HG03457 (cell line): Measurements from ENCODE around the gene TNXB.

Experiments used
- ATAC-seq: cut with Tn5 transposase; IDR thresholded peaks from one replicate; pipeline ENCODE4 v1.9.1; 2021; ENCODE audit warnings: moderate number of reproducible peaks; ENCODE audit not compliant: unreplicated experiment

The TNXB gene, protein sequence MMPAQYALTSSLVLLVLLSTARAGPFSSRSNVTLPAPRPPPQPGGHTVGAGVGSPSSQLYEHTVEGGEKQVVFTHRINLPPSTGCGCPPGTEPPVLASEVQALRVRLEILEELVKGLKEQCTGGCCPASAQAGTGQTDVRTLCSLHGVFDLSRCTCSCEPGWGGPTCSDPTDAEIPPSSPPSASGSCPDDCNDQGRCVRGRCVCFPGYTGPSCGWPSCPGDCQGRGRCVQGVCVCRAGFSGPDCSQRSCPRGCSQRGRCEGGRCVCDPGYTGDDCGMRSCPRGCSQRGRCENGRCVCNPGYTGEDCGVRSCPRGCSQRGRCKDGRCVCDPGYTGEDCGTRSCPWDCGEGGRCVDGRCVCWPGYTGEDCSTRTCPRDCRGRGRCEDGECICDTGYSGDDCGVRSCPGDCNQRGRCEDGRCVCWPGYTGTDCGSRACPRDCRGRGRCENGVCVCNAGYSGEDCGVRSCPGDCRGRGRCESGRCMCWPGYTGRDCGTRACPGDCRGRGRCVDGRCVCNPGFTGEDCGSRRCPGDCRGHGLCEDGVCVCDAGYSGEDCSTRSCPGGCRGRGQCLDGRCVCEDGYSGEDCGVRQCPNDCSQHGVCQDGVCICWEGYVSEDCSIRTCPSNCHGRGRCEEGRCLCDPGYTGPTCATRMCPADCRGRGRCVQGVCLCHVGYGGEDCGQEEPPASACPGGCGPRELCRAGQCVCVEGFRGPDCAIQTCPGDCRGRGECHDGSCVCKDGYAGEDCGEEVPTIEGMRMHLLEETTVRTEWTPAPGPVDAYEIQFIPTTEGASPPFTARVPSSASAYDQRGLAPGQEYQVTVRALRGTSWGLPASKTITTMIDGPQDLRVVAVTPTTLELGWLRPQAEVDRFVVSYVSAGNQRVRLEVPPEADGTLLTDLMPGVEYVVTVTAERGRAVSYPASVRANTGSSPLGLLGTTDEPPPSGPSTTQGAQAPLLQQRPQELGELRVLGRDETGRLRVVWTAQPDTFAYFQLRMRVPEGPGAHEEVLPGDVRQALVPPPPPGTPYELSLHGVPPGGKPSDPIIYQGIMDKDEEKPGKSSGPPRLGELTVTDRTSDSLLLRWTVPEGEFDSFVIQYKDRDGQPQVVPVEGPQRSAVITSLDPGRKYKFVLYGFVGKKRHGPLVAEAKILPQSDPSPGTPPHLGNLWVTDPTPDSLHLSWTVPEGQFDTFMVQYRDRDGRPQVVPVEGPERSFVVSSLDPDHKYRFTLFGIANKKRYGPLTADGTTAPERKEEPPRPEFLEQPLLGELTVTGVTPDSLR (N-terminal part only)

DNA sequence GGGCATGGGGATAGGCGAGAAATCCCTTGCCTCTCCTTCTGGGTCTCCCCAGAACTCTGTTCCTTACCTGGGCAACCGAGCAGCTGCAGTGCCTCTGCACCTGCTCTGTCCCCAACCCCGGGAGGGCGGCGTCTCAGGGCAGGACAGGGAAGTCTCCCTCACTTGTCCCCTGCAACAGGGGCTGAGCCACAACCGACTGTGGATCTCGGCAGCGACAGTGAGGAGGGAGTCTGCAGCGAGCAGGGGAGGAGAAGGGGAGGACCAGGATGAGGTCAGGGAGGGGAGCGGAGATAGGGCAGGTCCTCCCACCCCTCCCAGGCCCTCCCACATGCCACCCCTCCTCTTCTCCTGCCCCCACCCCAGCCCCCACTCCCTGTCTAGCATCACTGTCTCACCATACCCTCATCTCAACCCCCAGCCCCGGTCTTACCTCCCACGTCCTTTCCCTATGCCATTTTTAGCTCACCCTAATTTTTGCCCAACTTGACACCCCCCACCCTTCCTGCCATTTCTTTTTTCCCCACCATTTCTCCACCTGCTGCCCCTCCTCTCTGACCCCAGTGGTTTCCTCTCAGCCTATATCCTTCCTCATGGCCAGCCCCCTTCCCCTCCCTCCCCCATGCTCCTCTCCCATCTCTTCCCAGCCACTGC, at the start of gene TNXB:
TNXB (minus strand) TSS at position 225 of the 651 bp plus-strand sequence. CDS start 11,140 bp downstream, outside the sequence.
- ATAC-seq = no peak

DNA sequence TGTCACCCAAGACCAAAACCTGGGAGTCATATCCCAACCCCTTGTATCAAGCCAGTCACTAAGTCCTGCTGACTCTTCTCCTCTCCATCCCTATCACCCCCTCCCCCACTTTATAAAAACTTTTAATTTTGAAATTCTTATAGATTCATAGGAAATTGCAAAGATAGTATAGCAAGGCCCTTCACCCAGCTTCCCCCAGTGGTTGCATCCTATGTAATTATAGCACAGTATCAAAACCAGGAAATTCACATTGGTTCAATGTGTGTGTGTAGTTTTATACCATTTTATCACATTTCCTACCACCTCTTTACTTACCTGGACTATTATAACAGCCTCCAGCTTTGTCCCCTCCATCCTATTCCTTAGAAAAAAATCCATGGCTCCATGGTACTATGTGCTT, 48.9 kb upstream of the TNXB start:
- ATAC-seq = no peak

DNA sequence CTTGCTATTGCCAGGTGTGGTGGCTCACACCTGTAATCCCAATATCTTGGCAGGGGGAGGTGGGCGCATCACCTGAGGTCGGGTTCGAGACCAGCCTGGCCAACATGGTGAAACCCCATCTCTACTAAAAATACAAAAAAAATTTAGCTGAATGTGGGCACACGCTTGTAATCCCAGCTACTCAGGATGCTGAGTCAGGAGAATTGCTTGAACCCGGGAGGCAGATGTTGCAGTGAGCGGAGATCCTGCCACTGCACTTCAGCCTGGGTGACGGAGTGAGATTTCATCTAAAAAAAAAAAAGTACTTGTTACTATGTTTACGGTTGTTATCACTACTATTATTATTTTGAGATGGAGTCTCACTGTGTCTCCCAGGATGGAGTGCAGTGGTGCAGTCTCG, 47.8 kb upstream of the TNXB start:
- ATAC-seq = no peak

DNA sequence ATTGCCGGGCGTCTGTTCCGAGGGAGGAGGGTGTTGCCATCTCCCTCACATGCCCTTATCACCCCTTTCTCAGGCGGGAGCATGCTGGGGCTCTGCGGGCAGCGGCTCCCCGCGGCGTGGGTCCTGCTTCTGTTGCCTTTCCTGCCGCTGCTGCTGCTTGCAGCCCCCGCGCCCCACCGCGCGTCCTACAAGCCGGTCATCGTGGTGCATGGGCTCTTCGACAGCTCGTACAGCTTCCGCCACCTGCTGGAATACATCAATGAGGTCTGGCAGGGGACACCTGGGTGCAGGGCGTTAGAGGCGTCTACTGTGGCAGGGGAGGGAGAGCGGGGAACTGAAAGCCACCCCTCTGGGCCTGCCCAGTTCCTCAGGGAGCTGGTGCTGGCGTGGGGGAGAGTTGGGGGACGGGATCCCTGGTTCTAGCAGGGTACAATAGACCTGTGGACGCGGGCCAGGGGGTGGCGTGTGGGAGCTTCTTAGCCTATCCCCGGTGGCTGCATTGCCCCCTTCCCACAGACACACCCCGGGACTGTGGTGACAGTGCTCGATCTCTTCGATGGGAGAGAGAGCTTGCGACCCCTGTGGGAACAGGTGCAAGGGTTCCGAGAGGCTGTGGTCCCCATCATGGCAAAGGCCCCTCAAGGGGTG, 45.5 kb upstream of the TNXB start:
- ATAC-seq = no peak

DNA sequence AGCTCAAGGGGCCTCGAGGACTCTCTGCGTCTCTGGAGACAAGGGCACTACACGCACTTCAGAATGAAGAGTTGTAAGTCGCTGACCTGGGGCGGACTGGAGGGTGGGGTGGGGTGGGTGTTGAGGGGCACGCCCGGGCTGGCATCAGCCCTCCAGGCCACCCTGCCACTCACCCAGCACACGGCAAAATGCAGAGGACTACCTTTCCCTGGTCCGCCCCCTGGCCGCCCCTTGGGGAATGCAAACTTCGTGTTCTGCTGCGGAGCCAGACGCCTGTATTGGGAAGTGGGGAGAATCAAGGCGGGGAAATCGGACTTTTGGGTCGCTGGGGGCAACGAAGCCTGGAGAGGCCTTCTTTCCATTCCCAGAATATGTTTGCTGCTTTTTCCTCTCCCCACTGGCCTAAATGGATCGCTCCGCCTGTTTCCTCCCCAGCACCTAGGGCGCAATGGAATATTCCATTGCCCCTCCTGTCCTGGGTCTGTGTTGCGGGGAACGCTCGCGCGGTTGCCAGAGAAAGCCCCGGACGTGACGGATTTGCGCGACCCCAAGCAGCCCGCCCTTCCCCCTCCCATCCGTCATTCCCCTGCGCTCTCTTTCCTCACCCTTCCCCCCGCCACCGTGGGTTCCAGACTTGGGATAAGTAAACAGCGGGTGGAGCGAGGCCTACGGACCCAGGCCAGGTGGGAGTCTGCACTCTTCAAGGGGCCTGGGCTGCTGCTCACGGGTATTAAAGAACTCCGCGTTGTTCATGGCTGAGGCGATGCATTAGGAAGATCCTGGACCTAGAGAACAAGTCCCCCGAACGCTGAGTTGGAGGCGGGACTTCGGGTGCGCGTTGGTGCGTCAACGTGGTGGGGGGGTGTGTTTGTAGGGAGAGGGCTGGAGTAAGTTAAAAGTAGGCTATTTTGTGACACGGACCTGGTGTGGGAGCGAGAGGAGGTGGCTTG, 44.7 kb upstream of the TNXB start, which contains the start of gene PPT2:
PPT2 (plus strand) TSS at position 578 of the 950 bp plus-strand sequence. CDS start 454 bp downstream, outside the sequence.
- ATAC-seq = no peak

DNA sequence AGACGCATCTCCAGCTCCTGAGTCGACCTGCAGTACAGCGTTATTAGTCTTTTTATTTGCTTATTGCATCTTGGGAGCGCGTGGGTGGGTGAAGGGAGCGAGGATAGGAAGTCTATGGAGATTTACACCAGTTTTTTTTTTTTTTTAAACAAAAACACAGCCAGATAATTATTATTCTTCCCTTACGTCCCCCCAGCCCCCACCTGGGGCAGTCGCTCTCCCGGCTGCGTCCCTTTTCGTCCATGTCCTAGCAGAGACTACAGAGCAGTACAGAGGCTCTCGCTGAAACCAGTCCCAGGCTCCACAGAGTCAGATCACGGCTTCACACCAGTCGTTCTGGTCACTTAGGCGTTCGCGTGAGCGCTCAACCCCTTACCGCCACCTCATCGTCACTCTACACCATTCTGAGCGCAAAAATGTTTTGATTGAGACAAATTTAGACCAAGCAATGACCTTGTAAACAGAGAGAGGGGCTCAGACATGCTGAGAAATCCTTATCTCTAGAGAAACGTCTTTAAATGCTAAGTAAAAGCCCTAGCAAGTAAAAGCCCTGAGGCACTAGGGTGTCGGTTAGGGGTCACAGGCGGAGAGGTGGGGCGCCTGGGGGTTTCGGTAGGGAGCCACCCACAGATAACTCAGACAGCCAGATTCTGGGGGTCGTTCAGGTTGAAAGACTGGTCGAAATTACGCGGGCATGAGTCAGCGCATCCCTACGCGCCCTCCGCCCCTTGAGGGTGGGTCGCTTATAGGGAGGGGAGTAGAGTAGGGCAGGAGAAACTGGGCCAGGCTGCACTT, 43.8 kb upstream of the TNXB start:
- no peak for ATAC-seq

DNA sequence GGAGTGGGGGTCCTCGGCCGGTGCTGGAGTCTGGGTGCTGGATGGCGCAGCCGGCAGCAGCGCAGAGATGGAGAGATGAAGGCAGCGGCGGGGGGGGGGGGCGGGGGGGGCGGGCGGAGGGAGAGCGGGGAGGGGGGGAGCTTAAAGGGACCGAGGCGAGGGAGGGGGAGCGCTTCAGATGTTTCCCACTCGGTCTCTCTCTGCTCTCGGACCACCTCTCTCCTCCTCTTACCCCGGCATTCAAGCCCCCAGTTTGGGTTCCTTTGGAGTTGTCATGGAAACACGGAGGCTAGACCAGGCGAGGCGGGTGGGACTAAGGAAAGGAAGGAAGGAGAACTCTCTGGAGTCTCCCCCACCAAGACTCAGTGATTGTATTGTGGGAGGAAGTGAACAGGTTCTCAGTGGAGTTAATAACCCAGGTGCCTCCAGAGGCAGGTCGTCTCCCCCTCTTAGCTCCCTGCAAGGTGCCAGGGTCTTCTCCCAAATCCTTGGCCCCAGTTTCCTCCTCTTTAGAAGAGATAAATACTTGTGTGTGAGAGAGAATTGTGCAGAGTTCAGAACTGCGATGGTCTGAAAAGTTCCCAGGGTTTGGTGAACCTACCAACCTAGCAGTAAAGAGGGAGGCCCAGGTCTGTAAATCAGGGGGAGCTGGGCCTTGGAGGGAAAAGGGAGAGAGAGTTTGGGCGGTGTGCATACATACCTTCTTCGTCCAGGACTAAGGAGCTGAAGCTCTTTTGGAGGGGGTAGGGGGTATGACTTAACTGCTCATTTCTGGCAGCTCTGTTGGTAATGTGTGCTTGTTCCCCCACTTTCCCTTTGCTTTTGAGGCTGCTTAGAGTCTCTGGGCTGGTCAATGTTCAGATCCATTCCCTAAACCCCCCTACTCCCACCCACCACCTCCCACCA, 43.0 kb upstream of the TNXB start, which contains the start of gene PRRT1:
PRRT1 (minus strand) TSS at position 77 of the 906 bp plus-strand sequence. CDS start 112 bp downstream, outside the sequence.
- ATAC-seq = no peak

DNA sequence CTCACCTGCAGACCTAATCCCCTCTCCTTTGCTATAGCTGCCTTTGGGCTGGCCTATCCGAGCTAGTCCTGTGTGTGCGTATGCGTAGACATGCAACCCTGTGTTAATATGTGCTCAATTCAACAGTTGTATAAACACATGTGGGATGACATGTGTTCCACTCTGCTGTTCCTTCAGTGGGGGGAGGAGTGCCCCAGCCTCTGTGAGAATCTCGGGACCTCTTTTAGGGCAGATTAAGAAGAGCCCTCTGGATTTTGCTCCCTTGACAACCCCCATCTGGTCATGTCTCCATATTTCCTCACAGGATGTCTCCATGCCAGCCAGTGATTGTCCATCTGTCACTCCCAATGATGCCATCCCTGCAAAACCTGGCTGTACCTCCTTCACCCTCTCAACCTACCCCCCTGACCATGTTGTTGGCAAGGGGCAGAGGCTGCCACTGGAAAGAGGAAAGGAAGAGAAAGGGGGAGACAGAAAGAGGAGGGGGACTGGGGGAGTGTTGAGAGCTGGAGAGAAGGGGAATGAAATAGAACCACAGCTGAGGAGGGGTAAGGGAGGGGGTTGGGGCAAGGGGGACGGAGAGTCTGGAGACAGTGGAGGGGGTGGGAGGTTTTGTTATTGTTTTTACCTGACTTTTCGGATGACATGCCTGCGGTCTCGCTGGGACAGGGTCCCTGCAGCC, 42.2 kb upstream of the TNXB start:
- no peak for ATAC-seq

DNA sequence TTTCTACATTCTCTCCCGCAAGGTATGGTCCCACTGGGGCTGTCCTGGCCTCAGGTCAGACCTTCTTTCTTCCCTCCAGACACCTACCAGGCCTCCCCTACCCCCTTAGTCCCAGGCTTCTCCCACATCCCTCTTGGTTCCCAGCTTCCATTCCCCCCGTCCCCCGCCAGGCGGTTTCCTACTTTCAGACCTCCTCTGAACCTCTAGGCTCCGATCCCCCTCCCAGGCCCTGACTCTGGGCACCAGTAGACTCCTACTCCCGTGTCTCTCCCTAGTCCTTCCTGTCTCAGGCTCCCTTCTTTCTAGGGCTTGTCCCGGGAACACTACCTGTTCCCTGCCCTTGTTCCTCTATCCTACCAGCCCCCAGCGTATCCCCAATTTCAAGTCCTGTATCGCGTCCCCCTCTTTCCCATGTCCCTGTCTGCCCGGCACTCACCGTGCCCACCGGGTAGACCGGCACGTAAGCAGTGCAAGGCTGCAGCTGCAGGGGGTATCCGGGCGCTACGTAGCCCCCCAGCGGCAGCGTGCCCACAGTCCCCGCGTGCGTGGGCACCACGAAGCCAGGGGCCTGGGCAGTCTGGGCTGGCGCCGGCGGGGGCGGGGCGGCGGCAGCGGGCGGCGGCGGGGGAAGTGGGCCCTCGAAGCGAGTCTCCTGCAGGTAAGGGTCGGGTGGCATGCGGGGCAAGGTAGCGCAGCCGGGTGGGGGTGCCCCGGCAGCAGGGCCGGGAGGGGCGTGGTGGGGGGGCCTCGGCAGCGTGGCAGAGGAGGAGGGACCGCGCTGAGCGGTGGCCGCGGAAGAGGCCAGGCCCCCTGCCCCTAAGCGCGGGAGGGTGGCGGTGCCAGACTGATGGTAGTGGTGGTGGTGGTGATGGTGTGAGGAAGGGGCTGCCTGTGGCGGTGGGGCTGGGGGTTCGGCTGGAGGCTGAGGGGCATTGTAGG, 41.1 kb upstream of the TNXB start:
- no peak for ATAC-seq

DNA sequence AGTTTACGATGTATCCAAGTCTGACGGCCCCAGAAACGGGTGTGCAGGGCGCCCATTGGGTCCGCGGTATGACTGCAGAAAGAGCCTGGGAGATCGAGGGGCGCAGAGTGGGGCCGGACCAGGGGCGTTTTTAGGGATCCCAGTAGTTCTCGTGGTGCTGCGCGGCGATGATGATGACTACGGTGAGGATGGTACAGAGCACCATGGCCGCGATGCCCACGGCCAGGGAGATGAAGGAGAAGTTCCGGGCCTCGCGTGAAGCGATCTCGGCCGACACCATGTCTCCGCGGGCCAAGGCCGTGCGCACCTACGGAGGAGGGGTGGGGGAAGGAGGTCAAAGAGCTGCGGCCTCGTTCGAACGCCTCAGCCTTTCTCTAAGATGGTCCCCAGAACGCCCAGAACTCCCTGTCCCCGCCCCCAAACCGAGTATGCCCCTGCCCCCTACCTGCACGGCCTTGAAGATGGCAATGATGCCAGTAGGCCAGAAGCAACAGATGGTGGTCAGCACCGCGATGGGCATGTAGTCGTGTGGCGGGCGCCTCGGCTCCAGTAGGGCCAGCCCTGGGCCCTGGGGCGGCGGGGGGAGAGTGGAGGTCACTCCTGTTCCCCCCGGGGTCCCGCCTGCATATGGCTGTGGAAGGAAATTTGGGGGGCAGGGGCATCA, 40.1 kb upstream of the TNXB start:
- ATAC-seq = no peak

DNA sequence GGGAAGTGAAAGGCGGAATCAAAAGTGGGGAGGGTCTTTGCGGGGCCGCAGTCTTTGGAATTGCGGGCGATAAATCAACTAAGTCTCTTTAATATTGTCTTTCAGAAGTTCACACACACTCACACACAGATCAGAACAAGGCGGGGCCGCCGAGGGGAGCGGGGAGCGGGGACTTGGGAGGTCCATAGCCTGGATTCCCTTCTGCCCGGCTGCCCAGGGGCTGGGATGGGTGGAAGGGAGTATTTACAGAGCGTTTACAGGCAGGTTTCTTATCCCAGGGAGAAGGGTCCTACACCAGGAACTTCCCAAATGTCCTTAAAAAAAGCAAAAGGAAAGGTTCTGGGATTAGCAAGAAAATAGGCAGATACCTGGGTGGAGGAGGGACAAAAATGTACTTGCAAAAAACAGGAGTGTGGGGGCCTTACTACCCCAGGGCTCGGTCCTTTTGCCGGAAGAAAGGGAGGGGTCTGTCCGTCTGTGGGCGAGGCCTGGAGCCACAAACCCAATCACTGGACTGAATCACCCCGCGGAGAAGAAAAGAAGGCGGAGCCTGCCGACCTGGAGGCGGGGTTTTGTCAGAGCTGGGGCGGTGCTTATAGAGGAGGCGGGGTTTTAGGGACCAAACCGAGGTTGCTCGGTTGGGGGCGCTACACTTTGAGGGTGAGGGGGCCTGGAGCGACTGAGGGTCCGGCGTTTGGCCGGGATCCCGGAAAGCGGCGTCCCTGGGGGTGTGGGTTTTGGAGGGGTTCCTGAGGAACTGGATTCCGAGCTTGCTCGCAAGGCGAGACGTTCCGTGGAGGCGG, 39.4 kb upstream of the TNXB start:
- ATAC-seq = no peak

DNA sequence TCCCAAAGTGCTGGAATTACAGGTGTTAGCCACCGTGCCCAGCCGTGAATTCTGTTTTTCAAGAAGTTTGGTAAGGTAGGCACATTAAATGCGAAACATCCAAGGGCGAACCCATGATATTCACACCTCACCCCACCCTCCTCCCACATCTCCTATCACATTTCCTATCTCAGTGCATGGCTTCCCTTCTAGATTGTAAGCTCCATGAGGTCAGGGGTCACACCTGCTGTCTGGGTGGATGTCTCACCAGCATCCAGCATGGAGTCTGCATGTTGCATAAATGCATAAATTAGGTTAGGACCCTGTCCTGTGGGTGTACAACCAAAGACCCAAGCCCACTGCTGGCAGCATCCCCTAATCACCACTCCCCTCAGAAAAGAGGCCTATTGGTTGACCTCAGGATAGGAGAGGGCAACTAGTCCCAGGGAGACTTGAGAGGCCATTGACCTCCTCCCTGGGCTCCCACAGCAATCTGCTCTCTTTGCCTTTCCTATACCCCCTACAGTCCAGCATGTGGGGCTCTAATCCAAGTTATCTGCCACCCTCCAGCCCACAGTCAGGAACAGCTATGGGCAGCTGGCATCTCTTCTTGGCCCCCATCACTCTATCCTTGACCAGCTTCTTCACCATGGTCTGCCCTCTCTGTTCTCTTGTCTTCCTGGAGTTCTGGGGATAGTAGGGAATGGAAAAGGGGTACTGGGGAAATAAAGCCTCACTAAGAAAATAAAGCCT, 38.4 kb upstream of the TNXB start:
- no peak for ATAC-seq

DNA sequence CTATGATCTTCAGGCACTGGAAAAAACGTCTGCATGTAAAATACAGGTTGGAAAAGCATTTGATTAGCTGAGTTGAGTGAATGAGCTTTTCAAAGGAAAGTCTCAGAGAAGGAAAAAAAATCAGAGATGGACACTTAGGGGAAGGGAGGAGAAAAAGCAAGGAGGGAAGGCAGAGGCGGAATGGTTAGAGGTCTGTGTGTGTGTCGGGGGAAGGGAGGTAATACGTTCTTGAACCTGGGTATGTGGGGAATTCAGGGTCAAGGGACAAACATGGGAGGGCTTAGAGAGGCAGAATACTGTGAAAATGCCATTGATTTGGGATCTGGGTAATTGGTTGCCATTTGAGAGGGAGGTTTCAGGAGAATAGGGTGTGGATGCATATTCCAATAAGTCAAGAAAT, 37.5 kb upstream of the TNXB start:
- ATAC-seq = no peak
